Pancreas (tissue), 10 donors: ENCODE data around the gene DCAF16. TPM values are rescaled to one million over a fixed set of nuclear protein-coding genes. Genes with fewer than 3 reads are reported as not detected.
"Not testable (repeated sequence)": the region's sequence is repeated elsewhere in the genome, so short reads cannot be mapped to it uniquely, and the experiment has no call there.

Source experiments
- ATAC-seq, 4 donors: fragments of 200-7000 bp; cut with Tn5 transposase; one replicate each; pipeline versions ENCODE4 v1.8.0 to v1.9.1; 2020; ENCODE audit warnings: mild to moderate bottlenecking in 4 of 4, moderate library complexity in 4 of 4
- DNase-seq, 6 donors: peaks; one replicate each; pipeline ENCODE4 v3.0.0-alpha.2; 2020
- FAIRE-seq: peaks from 2 replicates; lab custom pipeline; 2012; peaks lifted over from hg19 to GRCh38; lab: Jason Lieb, UNC
- H3K27ac ChIP-seq, 4 donors: fragments of 200-600 bp; sonication (generic); 1 replicate in 3 of 4; 2 replicates in 1 of 4; pipeline versions ENCODE4 v1.5.0 to v1.8.0; 2020
- H3K27me3 ChIP-seq, 4 donors: fragments of 200-600 bp; one replicate each; pipeline ENCODE4 v1.8.0; 2021
- H3K36me3 ChIP-seq, 3 donors: fragments of 200-600 bp; sonication (generic) in 1 of 3; one replicate each; pipeline versions ENCODE4 v1.5.0 to v1.8.0; 2020 to 2021
- H3K4me1 ChIP-seq, 3 donors: fragments of 200-600 bp; one replicate each; pipeline ENCODE4 v1.8.0; 2021
- H3K4me3 ChIP-seq, 4 donors: fragments of 200-600 bp; sonication (generic) in 2 of 4; one replicate each; pipeline versions ENCODE4 v1.5.0 to v1.8.0; 2020 to 2021
- H3K9me3 ChIP-seq, 4 donors: fragments of 200-600 bp; one replicate each; pipeline ENCODE4 v1.8.0; 2021
- CTCF ChIP-seq, 4 donors: fragments of 200-600 bp; sonication (generic) in 3 of 4; IDR thresholded peaks; one replicate each; pipeline versions ENCODE4 v1.5.0 to v1.8.0; 2021; ENCODE audit warnings: antibody characterized with exemption in 4 of 4
- WGBS, 2 donors: extraction: QIAGEN DNeasy Blood & Tissue Kit; methylation state at CpG; one replicate each; pipeline ENCODE4 v1.1.7; 2013; 5-methylcytosine and 5-hydroxymethylcytosine counted together
- intact Hi-C, 3 donors: fragments of 100-400 bp; cut with DNase I; formaldehyde crosslinking; loops; one replicate each; pipeline versions ENCODE4 v1.11.1 to v1.14.2; 2022
- polyA plus RNA-seq, 2 donors: library from polyadenylated mRNA; stranded (reverse); fragments of 200-250 nt; gene quantifications; one replicate each; pipeline ENCODE4 v1.2.3, GENCODE V29; 2013
- total RNA-seq, 6 donors: library from RNA; stranded (reverse); fragmentation: NEBNext Ultra II Directional in 4 of 6; extraction: Animal tissue kit (Norgen Biotek cat#: 25700) in 4 of 6; gene quantifications; one replicate each; pipeline versions ENCODE4 v1.2.1 to v1.2.4, GENCODE V29; 2021 to 2023
- donor health status: healthy with polysubstance abuse.
- donor health status: DM: no; HTN: no; CAD: no; lungs with moderate emphysema.
- donor health status: DM: no; HTN: no; CAD: no.
- donor health status: control.
- donor health status: control.
- donor health status: Bipolar disorder and iron deficiency.
- donor health status: DM: yes; HTN: yes; CAD: no.
- donor health status: DM: no; HTN: no; CAD: no.
- donor health status: DM: no; HTN: no; CAD: no.
- donor health status: DM: yes; HTN: yes; CAD: no.

The DCAF16 gene
- 10 to 100 TPM; 12.4 to 23.5 (median 14.4) TPM for total RNA-seq
- 10 to 100 TPM in 1 of 2 donors, 1 to 10 TPM in 1; 6.4 to 13.8 TPM for polyA plus RNA-seq

- no peaks in the 10 kb centered on the region for H3K9me3 ChIP-seq
- no peak for TF ChIP-seq CTCF (IDR thresholded peaks at IDR 0.05)
- WGBS, 2 donors = 0% methylated on average over 66 to 69 of the region's 69 CpGs
- H3K4me3 ChIP-seq = peak within 1 kb of the TSS; percentile 64 to 81 (median 78)
- DNase-seq = peak; percentile 99 to 100 (median 99)
- peak; percentile 98 to 100 (median 100) for ATAC-seq
- intact Hi-C loops = loop anchor here in 2 of 3 donors (10.0 kb wide), 1 partner anchor 784 kb away; no protein-coding TSS in a partner anchor
- no peaks in the 10 kb centered on the region for H3K27me3 ChIP-seq
- FAIRE-seq = peak; percentile 96
- peaks cover 17 to 31% (median 26%) of the 10 kb centered on the region in 3 donors for H3K4me1 ChIP-seq
- no peaks in the 10 kb centered on the region for H3K36me3 ChIP-seq
- peak within 1 kb of the TSS; percentile 89 to 95 (median 94) for H3K27ac ChIP-seq
Observed at GRCh38 chr4:17810260-17811077, at the start of gene DCAF16, which contains the start of gene NCAPG. Gene DCAF16 (minus strand): TSS chr4:17810757. CDS start chr4:17804141, 6,616 bp downstream. Gene NCAPG (plus strand): TSS chr4:17810979. CDS start chr4:17811078, 99 bp downstream.

DNA sequence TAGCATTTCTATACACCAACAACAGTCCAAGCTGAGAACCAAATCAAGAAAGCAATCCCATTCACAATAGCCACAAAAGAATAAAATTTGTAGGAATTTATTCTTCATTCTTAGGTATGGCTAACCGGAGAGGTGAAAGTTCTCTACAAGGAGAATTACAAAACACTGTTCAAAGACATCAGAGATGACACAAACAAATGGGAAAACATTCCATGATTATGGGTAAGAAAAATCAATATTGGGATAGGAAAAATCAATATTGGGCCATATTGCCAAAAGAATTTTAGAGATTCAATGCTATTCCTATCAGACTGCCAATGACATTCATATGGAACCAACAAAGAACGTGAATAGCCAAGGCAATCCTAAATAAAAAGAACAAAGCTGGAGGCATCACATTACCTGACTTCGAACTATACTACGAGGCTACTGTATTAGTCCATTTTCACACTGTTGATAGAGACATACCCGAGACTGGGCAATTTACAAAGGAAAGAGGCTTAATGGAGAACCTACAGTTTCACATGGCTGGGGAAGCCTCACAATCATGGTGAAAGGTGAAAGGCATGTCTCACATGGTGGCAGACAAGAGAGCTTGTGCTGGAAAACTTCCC lies 49.3 kb upstream of the DCAF16 start:
- ATAC-seq (no peak), FAIRE-seq (no peak)
- 72 to 76% methylated on average over 5 of the region's 5 CpGs for WGBS, 2 donors

DNA sequence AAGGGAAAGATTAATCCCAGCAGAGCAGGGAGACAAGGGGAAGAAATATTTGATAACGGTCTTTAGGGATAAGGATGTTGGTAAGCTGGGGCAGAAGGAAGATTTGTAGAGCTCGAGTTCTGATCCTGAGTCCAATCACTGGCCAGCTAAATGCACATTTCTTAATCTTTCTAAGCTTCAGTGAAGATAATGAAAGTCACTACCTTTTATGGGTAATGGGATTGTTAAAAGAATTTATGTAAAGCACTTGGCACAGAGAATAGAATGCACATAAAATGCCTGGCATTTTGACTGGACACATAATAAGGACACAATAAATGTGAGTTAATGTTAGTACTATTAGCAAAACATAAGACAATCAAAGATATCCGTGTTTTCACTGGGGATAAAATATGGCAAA lies 43.5 kb upstream of the DCAF16 start:
- WGBS, 2 donors = 88% methylated on average over 3 of the region's 3 CpGs
- no peaks in the 10 kb centered on the region for H3K27me3 ChIP-seq
- H3K36me3 ChIP-seq = no peaks in the 10 kb centered on the region
- no peak overlapping the region for H3K27ac ChIP-seq
- no peak for TF ChIP-seq CTCF (IDR thresholded peaks at IDR 0.05)
- no peak for DNase-seq
- intact Hi-C loops = no loop called here
- no peak for ATAC-seq
- no peak for FAIRE-seq
- H3K4me3 ChIP-seq = no peak overlapping the region
- no peaks in the 10 kb centered on the region for H3K9me3 ChIP-seq
- no peaks in the 10 kb centered on the region for H3K4me1 ChIP-seq

More for the DNA sequence above, 49.3 kb upstream of the DCAF16 start:
- Histone ChIP-seq H3K4me1 (no peaks in the 10 kb centered on the region), H3K4me3 (no peak overlapping the region), H3K36me3 (no peaks in the 10 kb centered on the region), H3K9me3 (no peaks in the 10 kb centered on the region), H3K27me3 (no peaks in the 10 kb centered on the region), H3K27ac (no peak overlapping the region)
- no peak for TF ChIP-seq CTCF (IDR thresholded peaks at IDR 0.05)
- no peak for DNase-seq
- intact Hi-C loops = no loop called here

DNA sequence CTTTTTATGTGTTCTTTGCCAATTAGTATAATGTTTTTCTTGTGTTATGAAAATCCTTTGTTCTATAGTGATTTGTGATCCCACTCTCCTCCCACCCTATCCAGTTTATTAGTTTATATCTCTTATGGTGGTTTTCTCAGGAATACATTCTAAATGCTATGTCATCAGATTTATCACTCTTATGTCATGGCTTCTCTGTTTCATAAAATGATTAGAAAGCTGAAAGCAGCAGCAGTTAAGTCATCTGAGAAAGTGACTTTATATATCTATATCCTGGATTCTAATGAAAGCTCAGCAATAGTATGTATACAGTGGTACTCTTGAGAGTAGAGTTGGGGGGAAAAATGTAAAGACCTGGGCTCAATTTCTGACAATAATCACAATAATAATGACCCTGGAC lies 41.4 kb upstream of the DCAF16 start:
- no peaks in the 10 kb centered on the region for H3K4me1 ChIP-seq
- ATAC-seq = no peak
- DNase-seq = no peak
- no peaks in the 10 kb centered on the region for H3K9me3 ChIP-seq
- no peaks in the 10 kb centered on the region for H3K36me3 ChIP-seq
- no peak for FAIRE-seq
- H3K4me3 ChIP-seq = no peak overlapping the region
- intact Hi-C loops = no loop called here
- no peaks in the 10 kb centered on the region for H3K27me3 ChIP-seq
- H3K27ac ChIP-seq = no peak overlapping the region
- no peak for TF ChIP-seq CTCF (IDR thresholded peaks at IDR 0.05)

GRCh38 chr4:17850295-17850694 lies 39.7 kb upstream of the DCAF16 start:
- H3K27ac ChIP-seq, H3K27me3 ChIP-seq, ATAC-seq, H3K36me3 ChIP-seq, intact Hi-C loops, H3K9me3 ChIP-seq, DNase-seq, FAIRE-seq, H3K4me1 ChIP-seq, H3K4me3 ChIP-seq: not testable (repeated sequence)
- 93 to 96% methylated on average over 1 of the region's 1 CpG for WGBS, 2 donors
